Panc1 (cell line): Measurements from ENCODE around the gene EIF4E1B.

Experiments used
- POLR2AphosphoS5 ChIP-seq: IDR thresholded peaks from 2 replicates; pipeline ENCODE4 v1.6.1; 2012; ENCODE audit warnings: mild to moderate bottlenecking, low read depth, low read length, moderate library complexity
- SIN3A ChIP-seq: IDR thresholded peaks from 2 replicates; pipeline ENCODE4 v1.6.1; 2012; ENCODE audit warnings: low read depth, mild to moderate bottlenecking, low read length, moderate library complexity, borderline replicate concordance; ENCODE audit not compliant: insufficient read depth
- TCF7L2 ChIP-seq: IDR thresholded peaks from 2 replicates; pipeline ENCODE4 v1.6.1; 2011; ENCODE audit warnings: mild to moderate bottlenecking, low read depth, low read length, inconsistent platforms
- TF ChIP-seq, protein P1 (sequence below): fragments of 450-650 bp; IDR thresholded peaks from 2 replicates; pipeline ENCODE4 v1.5.1; 2017; ENCODE audit warnings: mild to moderate bottlenecking
- TF ChIP-seq, protein P2 (sequence below), 2 experiments: IDR thresholded peaks; 2 replicates each; pipeline ENCODE4 v1.6.1; 2011 to 2012; ENCODE audit warnings: low read depth in 2 of 2, control low read depth in 1 of 2, low read length in 1 of 2, mild to moderate bottlenecking in 1 of 2, moderate library complexity in 1 of 2; ENCODE audit not compliant: insufficient read depth in 1 of 2

DNA sequence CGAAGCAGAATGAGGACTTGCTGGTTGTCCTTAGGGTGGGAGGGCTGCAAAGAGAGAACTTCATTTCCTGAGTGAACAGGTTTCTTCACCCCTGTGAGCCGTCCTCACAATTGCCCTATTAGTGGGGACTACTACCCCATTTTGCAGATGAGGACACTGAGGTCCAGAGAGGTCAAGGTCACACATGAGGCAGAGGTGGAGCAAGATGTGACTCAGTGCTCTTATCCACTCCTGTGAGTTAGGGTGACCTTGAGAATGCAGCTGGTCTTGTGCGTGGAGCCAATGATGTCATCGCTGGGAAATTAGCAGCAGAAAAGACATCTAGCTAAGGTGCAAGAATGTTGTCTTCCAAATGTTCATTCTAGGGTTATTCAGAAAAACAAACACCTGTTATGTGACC lies 47.4 kb upstream of the EIF4E1B start:
- TF ChIP-seq, protein P1, sequence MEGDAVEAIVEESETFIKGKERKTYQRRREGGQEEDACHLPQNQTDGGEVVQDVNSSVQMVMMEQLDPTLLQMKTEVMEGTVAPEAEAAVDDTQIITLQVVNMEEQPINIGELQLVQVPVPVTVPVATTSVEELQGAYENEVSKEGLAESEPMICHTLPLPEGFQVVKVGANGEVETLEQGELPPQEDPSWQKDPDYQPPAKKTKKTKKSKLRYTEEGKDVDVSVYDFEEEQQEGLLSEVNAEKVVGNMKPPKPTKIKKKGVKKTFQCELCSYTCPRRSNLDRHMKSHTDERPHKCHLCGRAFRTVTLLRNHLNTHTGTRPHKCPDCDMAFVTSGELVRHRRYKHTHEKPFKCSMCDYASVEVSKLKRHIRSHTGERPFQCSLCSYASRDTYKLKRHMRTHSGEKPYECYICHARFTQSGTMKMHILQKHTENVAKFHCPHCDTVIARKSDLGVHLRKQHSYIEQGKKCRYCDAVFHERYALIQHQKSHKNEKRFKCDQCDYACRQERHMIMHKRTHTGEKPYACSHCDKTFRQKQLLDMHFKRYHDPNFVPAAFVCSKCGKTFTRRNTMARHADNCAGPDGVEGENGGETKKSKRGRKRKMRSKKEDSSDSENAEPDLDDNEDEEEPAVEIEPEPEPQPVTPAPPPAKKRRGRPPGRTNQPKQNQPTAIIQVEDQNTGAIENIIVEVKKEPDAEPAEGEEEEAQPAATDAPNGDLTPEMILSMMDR, result no peak
- TF ChIP-seq POLR2AphosphoS5 (no peak), SIN3A (no peak), TCF7L2 (no peak)
- TF ChIP-seq, protein P2, sequence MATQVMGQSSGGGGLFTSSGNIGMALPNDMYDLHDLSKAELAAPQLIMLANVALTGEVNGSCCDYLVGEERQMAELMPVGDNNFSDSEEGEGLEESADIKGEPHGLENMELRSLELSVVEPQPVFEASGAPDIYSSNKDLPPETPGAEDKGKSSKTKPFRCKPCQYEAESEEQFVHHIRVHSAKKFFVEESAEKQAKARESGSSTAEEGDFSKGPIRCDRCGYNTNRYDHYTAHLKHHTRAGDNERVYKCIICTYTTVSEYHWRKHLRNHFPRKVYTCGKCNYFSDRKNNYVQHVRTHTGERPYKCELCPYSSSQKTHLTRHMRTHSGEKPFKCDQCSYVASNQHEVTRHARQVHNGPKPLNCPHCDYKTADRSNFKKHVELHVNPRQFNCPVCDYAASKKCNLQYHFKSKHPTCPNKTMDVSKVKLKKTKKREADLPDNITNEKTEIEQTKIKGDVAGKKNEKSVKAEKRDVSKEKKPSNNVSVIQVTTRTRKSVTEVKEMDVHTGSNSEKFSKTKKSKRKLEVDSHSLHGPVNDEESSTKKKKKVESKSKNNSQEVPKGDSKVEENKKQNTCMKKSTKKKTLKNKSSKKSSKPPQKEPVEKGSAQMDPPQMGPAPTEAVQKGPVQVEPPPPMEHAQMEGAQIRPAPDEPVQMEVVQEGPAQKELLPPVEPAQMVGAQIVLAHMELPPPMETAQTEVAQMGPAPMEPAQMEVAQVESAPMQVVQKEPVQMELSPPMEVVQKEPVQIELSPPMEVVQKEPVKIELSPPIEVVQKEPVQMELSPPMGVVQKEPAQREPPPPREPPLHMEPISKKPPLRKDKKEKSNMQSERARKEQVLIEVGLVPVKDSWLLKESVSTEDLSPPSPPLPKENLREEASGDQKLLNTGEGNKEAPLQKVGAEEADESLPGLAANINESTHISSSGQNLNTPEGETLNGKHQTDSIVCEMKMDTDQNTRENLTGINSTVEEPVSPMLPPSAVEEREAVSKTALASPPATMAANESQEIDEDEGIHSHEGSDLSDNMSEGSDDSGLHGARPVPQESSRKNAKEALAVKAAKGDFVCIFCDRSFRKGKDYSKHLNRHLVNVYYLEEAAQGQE (IDR thresholded peaks at IDR 0.05; ENCODE audit: insufficient read depth in 1 of 2, low read depth in 2 of 2, low read length in 1 of 2), result no peak
